Endodermal cell (in vitro differentiated cells): ENCODE results near the gene PNPT1. TPM values are rescaled to one million over a fixed set of nuclear protein-coding genes. Genes with fewer than 3 reads are reported as not detected.

Source experiments
- DNase-seq: peaks from one replicate; pipeline ENCODE4 v3.0.0-alpha.2; 2017
- H3K27ac ChIP-seq: 2 replicates; pipeline ENCODE4 v1.5.1; 2013; ENCODE audit warnings: mild to moderate bottlenecking, low read depth, low read length, moderate library complexity
- H3K27me3 ChIP-seq: 2 replicates; pipeline ENCODE4 v1.6.1; 2013; ENCODE audit warnings: mild to moderate bottlenecking, low read length, moderate library complexity; ENCODE audit not compliant: insufficient read depth, control insufficient read depth, poor library complexity, severe bottlenecking
- H3K36me3 ChIP-seq: 2 replicates; pipeline ENCODE4 v1.7.0; 2013; ENCODE audit warnings: mild to moderate bottlenecking, low read length, moderate library complexity; ENCODE audit not compliant: control insufficient read depth, insufficient read depth
- H3K4me1 ChIP-seq: one replicate; pipeline ENCODE4 v1.7.0; 2013; ENCODE audit warnings: low read length; ENCODE audit not compliant: control insufficient read depth, insufficient read depth
- H3K4me3 ChIP-seq: 2 replicates; pipeline ENCODE4 v1.5.1; 2013; ENCODE audit warnings: mild to moderate bottlenecking, low read length, moderate library complexity
- H3K9ac ChIP-seq: 2 replicates; pipeline ENCODE4 v1.6.1; 2013; ENCODE audit warnings: mild to moderate bottlenecking, low read length, moderate library complexity; ENCODE audit not compliant: poor library complexity, severe bottlenecking; ENCODE audit errors: extremely low read depth
- H3K9me3 ChIP-seq: 2 replicates; pipeline ENCODE4 v1.6.1; 2013; ENCODE audit warnings: mild to moderate bottlenecking, low read length, moderate library complexity; ENCODE audit not compliant: control insufficient read depth
- H3K27ac Mint-ChIP-seq: 2 replicates; pipeline ENCODE4 v1.8.0; 2020; ENCODE audit warnings: mixed read lengths
- H3K27me3 Mint-ChIP-seq: 2 replicates; pipeline ENCODE4 v1.8.0; 2021; ENCODE audit warnings: mild to moderate bottlenecking, mixed read lengths; ENCODE audit not compliant: insufficient read depth
- H3K36me3 Mint-ChIP-seq: 2 replicates; pipeline ENCODE4 v1.8.0; 2020; ENCODE audit warnings: low read depth, mixed read lengths
- H3K4me1 Mint-ChIP-seq: 2 replicates; pipeline ENCODE4 v1.8.0; 2020; ENCODE audit warnings: mixed read lengths
- H3K4me3 Mint-ChIP-seq: 2 replicates; pipeline ENCODE4 v1.8.0; 2020; ENCODE audit warnings: mild to moderate bottlenecking, moderate library complexity, mixed read lengths
- H3K9me3 Mint-ChIP-seq: 2 replicates; pipeline ENCODE4 v1.8.0; 2020; ENCODE audit warnings: mild to moderate bottlenecking, mixed read lengths
- WGBS, 2 experiments: methylation state at CpG; one replicate each; pipeline versions ENCODE4 v1.1.5 to v1.1.7; 2013; ENCODE audit warnings: missing lambda C conversion rate in 2 of 2, mixed read lengths in 1 of 2; ENCODE audit not compliant: insufficient coverage in 1 of 2, insufficient read length in 1 of 2; 5-methylcytosine and 5-hydroxymethylcytosine counted together
- total RNA-seq, 2 donors: library from RNA; stranded (reverse); fragmentation: NEBNext Ultra II Directional in 1 of 2; extraction: Animal tissue kit (Norgen Biotek cat#: 25700) in 1 of 2; gene quantifications; 2 replicates in 1 of 2; 3 replicates in 1 of 2; pipeline ENCODE4 v1.2.1, GENCODE V29; 2021
- TF ChIP-seq, protein P1 (sequence below): fragments of 200-600 bp; sonication (generic); conservative IDR thresholded peaks from 2 replicates; pipeline ENCODE4 v1.5.0; 2021; ENCODE audit warnings: antibody characterized with exemption, mild to moderate bottlenecking

Gene PNPT1
- total RNA-seq, 2 donors from 2014 or later: 42.1 TPM

DNA sequence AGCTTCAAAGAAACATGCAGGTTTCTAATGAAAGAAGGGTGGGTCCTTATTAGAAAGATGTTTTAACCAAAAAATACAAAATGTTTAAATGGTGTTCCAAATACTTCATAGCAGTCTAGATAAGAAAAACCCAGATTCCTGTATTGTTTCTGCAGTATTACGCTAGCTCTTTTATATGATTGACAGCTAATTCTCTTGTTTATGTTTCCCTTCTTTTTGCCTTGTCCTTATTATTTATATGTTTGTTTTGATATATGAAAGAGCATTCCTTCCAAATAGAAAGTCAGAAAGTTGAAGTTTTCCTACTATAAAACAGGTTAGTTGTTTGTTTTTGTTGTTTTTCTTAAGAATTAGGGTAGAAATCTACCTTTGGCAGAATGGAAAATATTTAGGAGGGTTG, 41.1 kb upstream of the PNPT1 start:
- H3K4me1 Mint-ChIP-seq: no peaks in the 10 kb centered on the region
- Histone ChIP-seq H3K27me3 (no peaks in the 10 kb centered on the region), H3K36me3 (no peaks in the 10 kb centered on the region), H3K9me3 (no peaks in the 10 kb centered on the region), H3K4me3 (no peak overlapping the region), H3K4me1 (no peaks in the 10 kb centered on the region), H3K27ac (no peak overlapping the region), H3K9ac (no peak overlapping the region)
- H3K36me3 Mint-ChIP-seq: no peaks in the 10 kb centered on the region
- H3K27me3 Mint-ChIP-seq: no peaks in the 10 kb centered on the region
- TF ChIP-seq, protein P1, sequence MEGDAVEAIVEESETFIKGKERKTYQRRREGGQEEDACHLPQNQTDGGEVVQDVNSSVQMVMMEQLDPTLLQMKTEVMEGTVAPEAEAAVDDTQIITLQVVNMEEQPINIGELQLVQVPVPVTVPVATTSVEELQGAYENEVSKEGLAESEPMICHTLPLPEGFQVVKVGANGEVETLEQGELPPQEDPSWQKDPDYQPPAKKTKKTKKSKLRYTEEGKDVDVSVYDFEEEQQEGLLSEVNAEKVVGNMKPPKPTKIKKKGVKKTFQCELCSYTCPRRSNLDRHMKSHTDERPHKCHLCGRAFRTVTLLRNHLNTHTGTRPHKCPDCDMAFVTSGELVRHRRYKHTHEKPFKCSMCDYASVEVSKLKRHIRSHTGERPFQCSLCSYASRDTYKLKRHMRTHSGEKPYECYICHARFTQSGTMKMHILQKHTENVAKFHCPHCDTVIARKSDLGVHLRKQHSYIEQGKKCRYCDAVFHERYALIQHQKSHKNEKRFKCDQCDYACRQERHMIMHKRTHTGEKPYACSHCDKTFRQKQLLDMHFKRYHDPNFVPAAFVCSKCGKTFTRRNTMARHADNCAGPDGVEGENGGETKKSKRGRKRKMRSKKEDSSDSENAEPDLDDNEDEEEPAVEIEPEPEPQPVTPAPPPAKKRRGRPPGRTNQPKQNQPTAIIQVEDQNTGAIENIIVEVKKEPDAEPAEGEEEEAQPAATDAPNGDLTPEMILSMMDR: no peak
- H3K27ac Mint-ChIP-seq: no peak overlapping the region
- WGBS, 2 experiments: 100% methylated on average over 1 of the region's 1 CpG
- no peak overlapping the region for H3K4me3 Mint-ChIP-seq
- H3K9me3 Mint-ChIP-seq: peaks cover 3% of the 10 kb centered on the region
- no peak for DNase-seq

DNA sequence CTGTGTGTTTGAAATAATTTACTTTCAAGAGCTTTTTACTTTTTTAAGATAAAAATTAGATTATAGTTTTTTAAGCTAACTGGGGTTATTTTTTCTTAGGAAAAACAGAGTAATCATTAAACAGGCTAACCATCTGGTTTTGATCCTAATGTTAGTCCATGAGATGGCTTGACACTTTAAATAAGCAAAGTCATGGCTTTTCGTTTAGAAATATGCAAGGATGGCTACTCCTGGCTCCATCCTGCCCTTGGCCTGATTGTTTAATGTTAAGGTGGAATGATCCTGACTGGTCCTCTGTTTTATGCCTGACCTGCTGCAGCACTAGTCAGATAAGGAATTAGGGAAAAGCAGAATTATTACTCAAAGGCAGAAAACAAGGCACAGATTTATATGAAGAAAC, 39.7 kb upstream of the PNPT1 start:
- Mint-ChIP-seq H3K27me3 (no peaks in the 10 kb centered on the region), H3K9me3 (peaks cover 3% of the 10 kb centered on the region), H3K4me1 (no peaks in the 10 kb centered on the region), H3K36me3 (no peaks in the 10 kb centered on the region), H3K4me3 (no peak overlapping the region), H3K27ac (no peak overlapping the region)
- Histone ChIP-seq H3K27ac (no peak overlapping the region), H3K9ac (no peak overlapping the region), H3K27me3 (no peaks in the 10 kb centered on the region), H3K9me3 (no peaks in the 10 kb centered on the region), H3K4me1 (no peaks in the 10 kb centered on the region), H3K36me3 (no peaks in the 10 kb centered on the region), H3K4me3 (no peak overlapping the region)
- 59 to 90% methylated on average over 1 of the region's 1 CpG for WGBS, 2 experiments
- TF ChIP-seq, protein P1: no peak
- DNase-seq: no peak

DNA sequence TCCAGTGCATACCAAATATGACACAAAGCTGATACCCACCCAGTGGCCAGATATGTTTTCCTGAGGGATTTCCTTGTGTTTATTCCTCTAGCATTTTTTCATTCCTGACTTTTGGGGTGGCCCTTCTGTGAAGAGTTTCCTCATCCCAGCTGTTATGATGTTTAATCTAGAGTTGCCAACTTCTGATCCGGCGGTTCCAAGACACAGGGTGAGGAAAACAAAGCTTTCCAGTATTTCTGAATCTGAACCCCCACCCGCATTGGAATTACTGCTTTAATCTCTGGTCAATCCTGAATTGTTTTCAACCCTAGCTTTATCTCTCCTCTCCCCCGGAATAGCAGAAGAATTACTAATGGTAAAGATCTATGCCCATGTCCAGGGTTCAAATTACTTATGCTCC, 39.2 kb upstream of the PNPT1 start:
- 94 to 95% methylated on average over 2 to 4 of the region's 4 CpGs for WGBS, 2 experiments
- TF ChIP-seq, protein P1: no peak
- Histone ChIP-seq H3K4me3 (no peak overlapping the region), H3K4me1 (no peaks in the 10 kb centered on the region), H3K9ac (no peak overlapping the region), H3K36me3 (no peaks in the 10 kb centered on the region), H3K27me3 (no peaks in the 10 kb centered on the region), H3K27ac (no peak overlapping the region), H3K9me3 (no peaks in the 10 kb centered on the region)
- H3K4me3 Mint-ChIP-seq: no peak overlapping the region
- DNase-seq: no peak
- no peaks in the 10 kb centered on the region for H3K27me3 Mint-ChIP-seq
- no peaks in the 10 kb centered on the region for H3K36me3 Mint-ChIP-seq
- H3K27ac Mint-ChIP-seq: no peak overlapping the region
- no peaks in the 10 kb centered on the region for H3K4me1 Mint-ChIP-seq
- H3K9me3 Mint-ChIP-seq: peaks cover 3% of the 10 kb centered on the region
